DOHH2 (cell line): ENCODE measurements around the gene TRIM38.

Source experiments
- H3F3A ChIP-seq: fragments of 200-600 bp; sonication (generic), shearing (Covaris generic); 2 replicates; pipeline ENCODE4 v1.6.0; 2016; ENCODE audit warnings: antibody characterized with exemption, mild to moderate bottlenecking; ENCODE audit not compliant: control insufficient read depth, insufficient read depth
- H3K27ac ChIP-seq: fragments of 200-600 bp; sonication (generic); 2 replicates; pipeline ENCODE4 v1.5.1; 2014; ENCODE audit warnings: low read depth, mild to moderate bottlenecking, low read length, moderate library complexity
- H3K27me3 ChIP-seq: fragments of 200-600 bp; sonication (generic); 2 replicates; pipeline ENCODE4 v1.6.1; 2014; ENCODE audit warnings: mild to moderate bottlenecking, low read length, mixed read lengths; ENCODE audit not compliant: control insufficient read depth
- H3K36me3 ChIP-seq: fragments of 200-600 bp; sonication (generic); 2 replicates; pipeline ENCODE4 v1.6.1; 2014; ENCODE audit warnings: mild to moderate bottlenecking, low read length, moderate library complexity, mixed read lengths; ENCODE audit not compliant: control insufficient read depth
- H3K4me1 ChIP-seq: fragments of 200-600 bp; sonication (generic); 2 replicates; pipeline ENCODE4 v1.6.1; 2014; ENCODE audit warnings: mild to moderate bottlenecking, low read length, mixed read lengths; ENCODE audit not compliant: control insufficient read depth
- H3K4me2 ChIP-seq: fragments of 200-600 bp; sonication (generic); 2 replicates; pipeline ENCODE4 v1.6.0; 2014; ENCODE audit warnings: mild to moderate bottlenecking, low read length, moderate library complexity
- H3K4me3 ChIP-seq: fragments of 200-600 bp; sonication (generic); 2 replicates; pipeline ENCODE4 v1.5.1; 2014; ENCODE audit warnings: mild to moderate bottlenecking, low read length, mixed read lengths
- H3K79me2 ChIP-seq: fragments of 200-600 bp; sonication (generic); 2 replicates; pipeline ENCODE4 v1.6.1; 2014; ENCODE audit warnings: mild to moderate bottlenecking, low read length, mixed read lengths; ENCODE audit not compliant: control insufficient read depth
- H3K9me2 ChIP-seq: fragments of 200-600 bp; sonication (generic); replicated peaks from 2 replicates; pipeline ENCODE4 v1.6.1; 2014; ENCODE audit warnings: mild to moderate bottlenecking, low read length, mixed read lengths; ENCODE audit not compliant: control insufficient read depth
- H3K9me3 ChIP-seq: fragments of 200-600 bp; sonication (generic); 2 replicates; pipeline ENCODE4 v1.6.1; 2014; ENCODE audit warnings: antibody characterized with exemption, low read length, mixed read lengths; ENCODE audit not compliant: control insufficient read depth, insufficient read depth
- H4K20me1 ChIP-seq: fragments of 200-600 bp; sonication (generic); 2 replicates; pipeline ENCODE4 v1.6.0; 2014; ENCODE audit warnings: low read depth, mild to moderate bottlenecking, antibody characterized with exemption, low read length, moderate library complexity; ENCODE audit not compliant: control insufficient read depth, insufficient read depth
- CTCF ChIP-seq: fragments of 200-600 bp; sonication (generic); IDR thresholded peaks from one replicate; pipeline ENCODE4 v1.5.1; 2014; ENCODE audit warnings: antibody characterized with exemption, mild to moderate bottlenecking, low read depth, low read length; ENCODE audit not compliant: poor library complexity, severe bottlenecking
- EZH2phosphoT487 ChIP-seq: fragments of 200-600 bp; sonication (generic); IDR thresholded peaks from 2 replicates; pipeline ENCODE4 v1.6.1; 2017; ENCODE audit warnings: borderline replicate concordance, mild to moderate bottlenecking, antibody characterized with exemption, low read length, moderate library complexity, mixed read lengths

TRIM38 gene

GRCh38 chr6:25987845-25988244 lies 25.2 kb downstream of the TRIM38 start:
- Histone ChIP-seq H3K9me3 (no peaks in the 10 kb centered on the region), H3K9me2 (no peaks in the 10 kb centered on the region), H3F3A (peaks cover 30% of the 10 kb centered on the region), H3K79me2 (no peaks in the 10 kb centered on the region), H3K4me1 (peaks cover 16% of the 10 kb centered on the region), H3K36me3 (peaks cover 49% of the 10 kb centered on the region), H3K4me2 (no peak overlapping the region), H3K27ac (no peak overlapping the region), H3K27me3 (no peaks in the 10 kb centered on the region), H4K20me1 (no peaks in the 10 kb centered on the region), H3K4me3 (no peak overlapping the region)
- TF ChIP-seq EZH2phosphoT487 (no peak), CTCF (no peak)

GRCh38 chr6:25990172-25990873 lies 27.7 kb downstream of the TRIM38 start:
- no peaks in the 10 kb centered on the region for H3K27me3 ChIP-seq
- TF ChIP-seq CTCF (no peak), EZH2phosphoT487 (no peak)
- H3K9me2 ChIP-seq, result no peaks in the 10 kb centered on the region
- H3K4me1 ChIP-seq, result peaks cover 35% of the 10 kb centered on the region
- H3K4me3 ChIP-seq, result no peak overlapping the region
- H3K36me3 ChIP-seq, result peaks cover 26% of the 10 kb centered on the region
- peaks cover 38% of the 10 kb centered on the region for H3F3A ChIP-seq
- no peaks in the 10 kb centered on the region for H4K20me1 ChIP-seq
- H3K9me3 ChIP-seq, result no peaks in the 10 kb centered on the region
- no peak overlapping the region for H3K4me2 ChIP-seq
- H3K27ac ChIP-seq, result no peak overlapping the region
- peaks cover 12% of the 10 kb centered on the region for H3K79me2 ChIP-seq

GRCh38 chr6:25991785-25992412 lies 29.3 kb downstream of the TRIM38 start:
- Histone ChIP-seq H3K4me1 (peaks cover 51% of the 10 kb centered on the region), H3K4me3 (peak overlapping the region; percentile 97), H3K36me3 (peaks cover 13% of the 10 kb centered on the region), H3K4me2 (peak overlapping the region; percentile 82), H3K27me3 (no peaks in the 10 kb centered on the region), H3K9me3 (no peaks in the 10 kb centered on the region), H3F3A (peaks cover 50% of the 10 kb centered on the region), H3K27ac (peak overlapping the region; percentile 83), H3K9me2 (no peaks in the 10 kb centered on the region), H4K20me1 (no peaks in the 10 kb centered on the region), H3K79me2 (peaks cover 15% of the 10 kb centered on the region)
- TF ChIP-seq EZH2phosphoT487 (no peak), CTCF (no peak)
